OCI-M2 (cell line): ENCODE data around the gene PAK2.
"Not testable (repeated sequence)": the region's sequence is repeated elsewhere in the genome, so short reads cannot be mapped to it uniquely, and the experiment has no call there.

Experiments used
- DNase-seq: peaks from one replicate; lab custom pipeline; 2025; ENCODE audit not compliant: unreplicated experiment; lab: John Stamatoyannopoulos, UW

Gene PAK2

GRCh38 chr3:196842567-196843434, 103.1 kb downstream of the PAK2 start:
- no peak for DNase-seq

DNA sequence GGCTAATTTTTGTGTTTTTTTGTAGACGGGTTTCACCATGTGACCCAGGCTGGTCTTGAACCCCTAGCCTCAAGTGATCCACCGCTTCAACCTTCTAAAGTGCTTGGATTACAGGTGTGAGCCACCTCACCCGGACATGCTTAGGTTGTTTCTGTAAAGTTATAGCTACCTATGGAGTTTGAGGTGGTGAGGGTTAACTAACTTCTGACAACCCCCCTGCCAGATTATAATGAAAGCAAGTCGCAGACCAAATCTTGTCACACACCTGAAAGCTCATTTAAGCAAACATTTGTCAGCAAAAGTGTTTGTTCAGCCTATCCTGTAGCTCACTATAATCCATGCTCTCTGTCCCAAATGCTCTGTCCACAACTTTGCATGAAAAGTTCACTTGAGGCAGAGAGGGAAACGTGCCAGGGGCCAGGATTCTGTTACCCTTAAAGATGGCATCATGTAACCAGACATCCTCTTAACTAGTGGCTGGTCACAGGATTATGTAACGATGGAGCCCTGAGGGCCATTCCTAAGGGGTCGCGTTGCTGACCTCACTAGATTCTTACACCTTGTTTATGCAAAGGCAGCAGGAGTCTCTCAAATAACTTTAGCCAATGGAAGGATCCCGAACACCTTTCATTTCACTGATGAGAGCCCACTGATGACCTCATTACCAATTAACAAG, 103.9 kb downstream of the PAK2 start:
- DNase-seq: no peak

- DNase-seq: not testable (repeated sequence)
Observed at GRCh38 chr3:196844235-196845219, 104.9 kb downstream of the PAK2 start.

- DNase-seq: not testable (repeated sequence)
Observed at GRCh38 chr3:196848375-196848774, 108.7 kb downstream of the PAK2 start.

DNA sequence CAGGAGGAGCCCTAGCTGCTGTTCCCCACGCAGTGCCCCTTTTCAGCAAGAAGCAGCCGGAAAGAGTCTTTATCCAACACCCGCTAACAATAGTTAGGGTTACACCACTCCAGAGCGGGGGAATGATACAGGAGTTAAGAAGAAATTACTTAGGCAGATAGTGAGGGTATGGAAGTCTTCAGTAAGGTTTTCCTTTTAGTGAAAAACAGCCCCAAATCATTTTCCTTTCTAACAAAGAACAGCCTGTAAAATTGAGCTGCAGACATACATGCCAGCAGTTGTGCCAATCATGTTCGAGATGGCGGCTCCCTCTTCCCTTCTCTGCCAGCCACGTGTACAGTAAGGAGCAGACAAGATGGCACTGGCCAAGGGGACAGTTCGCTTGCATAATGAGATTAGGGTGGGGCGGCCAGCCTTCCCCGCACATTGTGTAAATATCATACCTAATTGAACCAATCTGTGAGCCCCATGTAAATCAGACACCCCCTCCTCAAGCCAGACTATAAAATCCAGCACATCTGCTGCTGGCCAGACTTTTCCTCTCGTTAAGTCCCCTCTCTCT, 109.6 kb downstream of the PAK2 start:
- DNase-seq: no peak

- not testable (repeated sequence) for DNase-seq
Observed at GRCh38 chr3:196863000-196863399, 123.3 kb downstream of the PAK2 start.

DNA sequence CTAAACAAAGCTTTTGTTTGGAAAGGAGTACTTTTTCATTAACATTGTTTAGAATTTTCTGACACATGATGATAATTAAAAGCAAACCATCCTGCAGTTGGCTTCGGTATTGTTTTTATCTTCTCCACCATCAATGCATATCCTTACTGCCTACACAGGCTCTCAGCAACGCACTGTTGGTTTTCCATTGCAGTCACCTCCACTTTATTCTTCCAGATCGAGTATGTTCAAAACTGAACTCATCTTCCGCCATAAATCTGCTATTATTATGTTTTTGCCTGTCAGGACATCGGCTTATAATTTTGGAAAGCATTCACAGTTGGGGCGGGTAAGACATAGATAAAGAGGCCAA, 127.5 kb downstream of the PAK2 start:
- DNase-seq: no peak

GRCh38 chr3:196867507-196868296, 128.0 kb downstream of the PAK2 start, which contains the start of gene SENP5:
TSS of gene SENP5 (plus strand) at chr3:196867920. CDS start at chr3:196885182, 17,262 bp downstream.
- DNase-seq: peak; percentile 85

DNA sequence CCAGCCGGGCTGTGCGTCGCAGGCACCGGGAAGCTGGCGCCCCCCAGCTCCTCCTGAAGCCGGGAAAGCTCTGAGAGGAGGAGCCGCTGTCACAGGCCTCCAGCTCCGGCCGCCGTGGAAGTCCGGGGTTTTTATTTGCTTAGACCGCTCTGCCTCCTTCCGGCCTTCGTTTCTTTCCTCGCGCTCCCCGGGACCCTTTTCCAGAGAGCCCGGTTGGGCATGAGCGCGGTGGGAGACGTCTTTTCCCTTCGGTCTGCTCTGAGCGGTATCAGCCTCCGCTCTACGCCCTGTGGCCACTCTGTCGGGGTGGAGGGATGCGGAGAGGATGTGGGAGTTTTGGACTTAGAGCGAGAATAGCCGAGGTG, 128.6 kb downstream of the PAK2 start:
- no peak for DNase-seq

GRCh38 chr3:196872316-196872715, 132.7 kb downstream of the PAK2 start:
- DNase-seq: no peak

GRCh38 chr3:196874511-196875094, 134.9 kb downstream of the PAK2 start:
- DNase-seq: not testable (repeated sequence)

- DNase-seq: no peak
Observed at GRCh38 chr3:196875258-196875657, 135.6 kb downstream of the PAK2 start.
